HG02938 (cell line): ENCODE measurements around the gene DEFB131A.
"Not testable (repeated sequence)": the region's sequence is repeated elsewhere in the genome, so short reads cannot be mapped to it uniquely, and the experiment has no call there.

ENCODE experiments used
- ATAC-seq: cut with Tn5 transposase; IDR thresholded peaks from one replicate; pipeline ENCODE4 v1.9.1; 2021; ENCODE audit warnings: mild to moderate bottlenecking, moderate library complexity; ENCODE audit not compliant: unreplicated experiment

Gene DEFB131A

GRCh38 chr4:9444114-9444513 lies at the start of gene DEFB131A:
TSS of gene DEFB131A (plus strand) at chr4:9444414. CDS start at chr4:9444534, 120 bp downstream.
- not testable (repeated sequence) for ATAC-seq

- ATAC-seq: not testable (repeated sequence)
Observed at GRCh38 chr4:9405774-9406173, 38.4 kb upstream of the DEFB131A start.

DNA sequence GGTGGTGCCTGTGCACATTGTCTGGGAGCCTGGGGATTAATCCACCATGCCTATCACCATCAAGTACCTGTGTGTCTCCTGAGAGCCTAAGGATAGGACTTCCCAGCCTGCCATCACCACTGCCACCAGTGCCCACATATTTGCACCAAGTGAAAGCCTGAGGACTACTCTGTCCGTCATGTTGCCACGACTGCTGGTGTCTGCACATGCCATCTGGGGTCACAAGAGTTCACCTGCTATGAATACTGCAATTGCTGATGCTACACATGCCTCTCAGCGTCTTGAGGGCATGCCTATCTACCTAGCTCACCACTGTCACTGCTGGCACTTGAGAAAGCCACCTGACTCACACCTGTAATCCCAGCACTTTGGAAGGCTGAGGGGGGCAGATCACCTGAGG lies 37.7 kb upstream of the DEFB131A start:
- not testable (repeated sequence) for ATAC-seq

DNA sequence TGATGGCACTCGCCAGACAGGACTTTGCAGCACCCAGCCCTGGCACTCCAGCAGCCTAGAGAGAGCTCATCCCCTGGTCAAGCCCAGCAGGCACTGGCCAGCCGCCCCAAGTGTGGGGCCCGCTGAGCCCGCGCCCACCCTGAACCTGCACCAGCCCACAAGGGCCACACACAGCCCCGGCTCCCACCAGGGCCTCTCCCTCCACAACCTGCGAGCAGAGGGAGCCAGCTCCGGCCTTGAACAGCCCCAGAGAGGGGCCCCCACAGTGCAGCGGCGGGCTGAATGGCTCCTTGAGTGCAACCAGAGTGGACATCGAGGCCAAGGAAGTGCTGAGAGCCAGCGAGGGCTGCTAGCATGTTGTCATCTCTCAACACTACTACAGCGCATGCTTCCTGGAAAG lies 34.4 kb upstream of the DEFB131A start:
- ATAC-seq: no peak

DNA sequence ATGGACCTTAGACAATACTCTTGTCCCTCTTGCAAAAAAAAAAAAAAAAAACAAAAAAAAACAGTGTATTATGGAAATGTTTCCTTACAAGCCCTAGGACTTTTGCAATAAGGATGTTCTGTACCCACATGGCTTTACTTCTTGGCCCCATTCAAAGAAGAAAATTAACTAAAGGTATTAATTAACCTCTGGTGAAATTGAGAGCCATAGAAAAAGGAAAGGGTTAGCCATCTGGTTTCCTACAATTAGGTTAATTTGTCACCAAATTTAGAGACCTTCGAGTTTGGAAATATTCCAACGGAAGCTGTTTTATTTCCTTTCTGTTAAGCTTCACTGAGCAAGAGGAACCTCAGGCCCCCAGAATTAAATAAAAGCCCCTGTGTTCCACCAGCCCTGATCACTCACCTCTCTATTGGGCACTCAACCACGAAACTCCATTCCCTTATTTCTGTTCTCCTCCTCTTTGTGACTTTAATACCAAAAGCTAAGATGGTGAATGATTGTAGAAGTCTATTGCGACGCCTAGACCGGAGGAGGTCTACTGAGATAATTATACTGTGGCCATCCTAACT lies 22.2 kb upstream of the DEFB131A start:
- ATAC-seq: not testable (repeated sequence)

DNA sequence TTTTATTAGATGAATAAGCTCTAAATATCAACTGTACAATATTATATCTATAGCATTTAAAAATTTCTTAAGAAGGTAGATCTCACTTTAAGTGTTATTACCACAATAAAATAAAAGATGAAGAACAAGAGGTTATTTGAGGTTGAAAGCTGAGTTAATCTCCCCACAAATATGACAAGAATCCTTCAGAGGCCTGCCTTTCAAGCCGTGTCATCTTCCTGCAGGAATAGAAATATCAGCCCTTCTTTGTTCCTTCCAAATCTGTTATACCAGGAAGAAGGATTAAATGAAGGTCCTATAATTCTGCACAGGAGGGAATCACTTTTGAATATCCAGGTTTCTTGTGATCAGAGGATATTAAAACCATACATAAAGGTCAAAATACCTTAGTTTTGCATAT lies 18.3 kb upstream of the DEFB131A start:
- not testable (repeated sequence) for ATAC-seq

- ATAC-seq: not testable (repeated sequence)
Observed at GRCh38 chr4:9430061-9430460, 14.2 kb upstream of the DEFB131A start.

GRCh38 chr4:9433320-9433719 lies 10.9 kb upstream of the DEFB131A start:
- not testable (repeated sequence) for ATAC-seq

DNA sequence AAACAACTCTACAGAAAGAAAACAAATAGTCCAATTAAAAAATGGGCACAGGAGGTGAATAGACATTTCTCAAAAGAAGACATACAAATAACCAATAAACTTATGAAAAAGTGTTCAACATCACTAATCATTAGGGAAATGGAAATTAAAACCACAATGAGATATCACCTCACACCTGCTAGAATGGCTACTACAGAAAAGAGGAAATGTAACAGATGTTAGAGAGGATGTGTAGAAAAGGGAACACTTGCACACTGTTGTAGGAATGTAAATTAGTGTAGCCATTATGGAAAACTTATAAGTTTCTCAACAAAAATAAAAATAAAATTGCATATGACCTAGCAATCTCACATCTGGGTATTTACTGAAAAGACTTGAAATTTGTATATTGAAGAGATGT lies 7.5 kb upstream of the DEFB131A start:
- ATAC-seq: not testable (repeated sequence)

- ATAC-seq: not testable (repeated sequence)
Observed at GRCh38 chr4:9442355-9442754, 1.9 kb upstream of the DEFB131A start.

- not testable (repeated sequence) for ATAC-seq
Observed at GRCh38 chr4:9444681-9445080, 467 bp downstream of the DEFB131A start.

DNA sequence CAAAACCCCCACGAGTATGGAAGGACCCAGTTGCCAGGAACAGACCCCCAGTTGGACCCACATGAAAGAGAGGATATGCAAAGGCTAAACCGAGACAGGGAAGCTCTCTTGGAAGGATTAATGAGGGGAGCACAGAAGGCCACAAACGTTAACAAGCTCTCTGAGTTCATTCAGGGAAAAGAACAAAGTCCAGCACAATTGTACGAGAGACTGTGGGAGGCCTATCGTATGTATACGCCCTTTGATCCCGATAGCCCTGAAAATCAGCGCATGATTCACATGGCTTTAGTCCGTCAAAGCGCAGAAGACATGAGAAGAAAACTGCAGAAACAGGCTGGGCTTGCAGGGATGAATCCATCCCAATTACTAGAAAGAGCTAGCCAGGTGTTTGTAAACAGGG lies 8.0 kb downstream of the DEFB131A start:
- not testable (repeated sequence) for ATAC-seq

DNA sequence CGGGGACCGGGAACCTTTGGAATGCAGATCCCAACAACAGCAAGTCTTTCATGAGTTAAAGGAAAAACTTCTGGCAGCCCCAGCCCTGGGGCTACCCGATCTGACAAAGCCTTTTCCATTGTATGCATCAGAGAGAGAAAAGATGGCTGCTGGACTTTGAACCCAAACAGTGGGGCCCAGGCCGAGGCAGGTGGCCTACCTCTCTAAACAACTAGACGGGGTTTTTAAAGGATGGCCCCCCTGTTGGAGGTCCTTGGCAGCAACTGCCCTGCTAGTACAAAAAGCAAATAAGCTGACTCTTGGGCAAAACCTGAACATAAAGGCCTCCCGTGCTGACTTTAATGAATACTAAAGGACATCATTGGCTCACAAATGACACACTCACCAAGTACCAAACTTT lies 10.1 kb downstream of the DEFB131A start:
- not testable (repeated sequence) for ATAC-seq

GRCh38 chr4:9455046-9455445 lies 10.8 kb downstream of the DEFB131A start:
- not testable (repeated sequence) for ATAC-seq

- ATAC-seq: not testable (repeated sequence)
Observed at GRCh38 chr4:9479466-9479865, 35.3 kb downstream of the DEFB131A start.

- not testable (repeated sequence) for ATAC-seq
Observed at GRCh38 chr4:9480066-9480465, 35.9 kb downstream of the DEFB131A start.

- ATAC-seq: not testable (repeated sequence)
Observed at GRCh38 chr4:9482871-9483270, 38.7 kb downstream of the DEFB131A start.

GRCh38 chr4:9483682-9484081 lies 39.5 kb downstream of the DEFB131A start:
- ATAC-seq: not testable (repeated sequence)

- not testable (repeated sequence) for ATAC-seq
Observed at GRCh38 chr4:9486880-9487279, 42.7 kb downstream of the DEFB131A start.

DNA sequence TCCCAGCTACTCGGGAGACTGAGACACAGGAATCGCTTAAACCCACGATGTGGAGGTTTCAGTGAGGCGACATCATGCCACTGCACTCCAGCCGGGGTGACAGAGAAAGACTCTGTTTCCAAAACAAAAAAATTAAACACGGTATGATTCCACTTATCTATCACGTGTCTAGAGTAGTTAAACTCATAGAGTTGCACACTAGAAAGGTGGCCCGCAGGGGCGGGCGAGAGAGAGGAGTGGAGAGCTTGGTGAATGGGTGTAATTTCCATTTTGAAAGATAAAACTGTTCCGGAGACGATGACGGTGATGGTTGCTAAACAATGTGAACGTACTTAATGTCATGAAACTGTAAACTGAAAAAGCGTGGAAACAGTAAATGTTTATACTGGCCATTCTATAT lies 44.6 kb downstream of the DEFB131A start:
- ATAC-seq: not testable (repeated sequence)

GRCh38 chr4:9490496-9490895 lies 46.3 kb downstream of the DEFB131A start:
- not testable (repeated sequence) for ATAC-seq

DNA sequence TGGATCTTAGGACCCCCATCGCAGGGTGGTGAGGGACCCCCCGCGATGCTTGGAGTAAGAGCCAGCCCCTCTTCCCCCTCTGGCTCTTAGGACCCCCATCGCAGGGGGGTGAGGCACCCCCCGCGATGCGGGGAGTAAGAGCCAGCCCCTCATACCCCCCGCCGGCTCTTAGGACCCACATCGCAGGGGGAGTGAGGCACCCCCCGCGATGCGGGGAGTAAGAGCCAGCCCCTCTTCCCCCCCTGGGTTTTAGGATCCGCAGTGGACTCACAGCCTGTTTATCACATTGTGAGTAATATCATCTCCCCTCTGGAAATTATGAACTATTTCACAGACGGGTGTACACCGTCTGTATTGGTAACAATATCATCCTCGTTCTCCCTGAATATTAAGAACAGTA lies 46.8 kb downstream of the DEFB131A start:
- ATAC-seq: not testable (repeated sequence)

DNA sequence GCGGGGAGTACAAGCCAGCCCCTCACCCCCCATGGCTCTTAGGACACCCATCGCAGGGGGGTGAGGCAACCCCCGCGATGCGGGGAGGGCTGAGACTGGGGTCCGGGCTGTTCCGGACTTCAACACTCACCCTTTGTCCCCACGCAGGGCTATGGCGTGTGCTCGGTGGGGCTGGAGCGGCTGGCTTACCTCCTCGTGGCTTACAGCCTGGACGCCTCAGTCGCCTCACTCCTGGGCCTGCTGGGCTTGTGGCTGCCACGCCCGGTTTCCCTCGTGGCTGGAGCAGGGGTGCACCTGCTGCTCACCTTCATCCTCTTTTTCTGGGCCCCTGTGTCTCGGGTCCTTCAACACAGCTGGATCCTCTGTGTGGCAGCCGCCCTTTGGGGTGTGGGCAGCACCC lies 49.4 kb downstream of the DEFB131A start:
- not testable (repeated sequence) for ATAC-seq
